H9 (cell line): ENCODE measurements around the gene AMOTL1. TPM values are rescaled to one million over a fixed set of nuclear protein-coding genes. Genes with fewer than 3 reads are reported as not detected.

Experiments used
- DNase-seq: peaks from one replicate; pipeline ENCODE4 v3.0.0-alpha.2; 2017
- H2AFZ ChIP-seq: one replicate; pipeline ENCODE4 v1.6.1; 2013; ENCODE audit warnings: mild to moderate bottlenecking, low read length, control low read depth, moderate library complexity
- H2AK5ac ChIP-seq: 2 replicates; pipeline ENCODE4 v1.6.1; 2013; ENCODE audit warnings: low read length, control low read depth, mixed read lengths; ENCODE audit not compliant: insufficient read length
- H2BK120ac ChIP-seq: one replicate; pipeline ENCODE4 v1.6.1; 2013; ENCODE audit warnings: low read depth, mild to moderate bottlenecking, low read length, control low read depth, inconsistent platforms; ENCODE audit not compliant: poor library complexity, severe bottlenecking
- H2BK12ac ChIP-seq: 2 replicates; pipeline ENCODE4 v1.6.1; 2013; ENCODE audit warnings: low read length, control low read depth, mixed read lengths, low read depth; ENCODE audit not compliant: insufficient read length
- H2BK15ac ChIP-seq: 2 replicates; pipeline ENCODE4 v1.6.1; 2013; ENCODE audit warnings: low read depth, low read length, control low read depth
- H2BK20ac ChIP-seq: one replicate; pipeline ENCODE4 v1.6.1; 2013; ENCODE audit warnings: low read depth, mild to moderate bottlenecking, low read length, control low read depth, inconsistent platforms; ENCODE audit not compliant: poor library complexity, severe bottlenecking
- H2BK5ac ChIP-seq: 2 replicates; pipeline ENCODE4 v1.6.1; 2013; ENCODE audit warnings: low read length, control low read depth, mixed read lengths; ENCODE audit not compliant: insufficient read length
- H3K14ac ChIP-seq: 2 replicates; pipeline ENCODE4 v1.6.1; 2013; ENCODE audit warnings: low read length, control low read depth; ENCODE audit not compliant: insufficient read depth
- H3K18ac ChIP-seq: 2 replicates; pipeline ENCODE4 v1.6.1; 2013; ENCODE audit warnings: low read depth, mild to moderate bottlenecking, mixed read lengths, low read length, control low read depth; ENCODE audit not compliant: insufficient read length
- H3K23ac ChIP-seq: 2 replicates; pipeline ENCODE4 v1.6.1; 2013; ENCODE audit warnings: low read length, control low read depth, mixed read lengths, low read depth; ENCODE audit not compliant: insufficient read length
- H3K23me2 ChIP-seq: 2 replicates; pipeline ENCODE4 v1.6.1; 2013; ENCODE audit warnings: low read depth, mild to moderate bottlenecking, mixed read lengths, low read length, control low read depth; ENCODE audit not compliant: insufficient read length, poor library complexity, severe bottlenecking
- H3K27ac ChIP-seq: 2 replicates; pipeline ENCODE4 v1.5.1; 2013; ENCODE audit warnings: low read length, control low read depth, mixed read lengths, low read depth; ENCODE audit not compliant: insufficient read length
- H3K27me3 ChIP-seq: 2 replicates; pipeline ENCODE4 v1.6.1; 2013; ENCODE audit warnings: low read length, control low read depth, inconsistent platforms; ENCODE audit not compliant: insufficient read depth
- H3K4ac ChIP-seq: 2 replicates; pipeline ENCODE4 v1.6.1; 2013; ENCODE audit warnings: low read depth, mild to moderate bottlenecking, control low read depth, inconsistent platforms, low read length, moderate library complexity
- H3K4me1 ChIP-seq: 2 replicates; pipeline ENCODE4 v1.6.1; 2013; ENCODE audit warnings: low read length, control low read depth, inconsistent platforms; ENCODE audit not compliant: insufficient read depth
- H3K4me2 ChIP-seq: 2 replicates; pipeline ENCODE4 v1.6.1; 2013; ENCODE audit warnings: low read length, control low read depth, mixed read lengths; ENCODE audit not compliant: insufficient read length, insufficient read depth
- H3K56ac ChIP-seq: 2 replicates; pipeline ENCODE4 v1.6.1; 2013; ENCODE audit warnings: low read depth, mild to moderate bottlenecking, mixed read lengths, low read length, control low read depth; ENCODE audit not compliant: insufficient read length
- H3K79me1 ChIP-seq: 2 replicates; pipeline ENCODE4 v1.6.1; 2013; ENCODE audit warnings: low read depth, mild to moderate bottlenecking, moderate library complexity, low read length, control low read depth, inconsistent platforms; ENCODE audit not compliant: insufficient read depth, poor library complexity, severe bottlenecking
- H3K79me2 ChIP-seq: 2 replicates; pipeline ENCODE4 v1.6.1; 2013; ENCODE audit warnings: low read length, control low read depth, inconsistent platforms; ENCODE audit not compliant: insufficient read depth
- H3K9ac ChIP-seq: 2 replicates; pipeline ENCODE4 v1.6.1; 2013; ENCODE audit warnings: low read length, control low read depth, mixed read lengths; ENCODE audit not compliant: insufficient read length; ENCODE audit errors: extremely low read depth
- H3K9me3 ChIP-seq: one replicate; pipeline ENCODE4 v1.6.1; 2013; ENCODE audit warnings: low read depth, low read length, inconsistent platforms; ENCODE audit not compliant: control insufficient read depth
- H3T11ph ChIP-seq: one replicate; pipeline ENCODE4 v1.6.1; 2013; ENCODE audit warnings: mild to moderate bottlenecking, low read length, control low read depth, inconsistent platforms
- H4K20me1 ChIP-seq: one replicate; pipeline ENCODE4 v1.6.1; 2013; ENCODE audit not compliant: control insufficient read depth, insufficient read length, insufficient read depth
- H4K5ac ChIP-seq: 2 replicates; pipeline ENCODE4 v1.6.1; 2013; ENCODE audit warnings: low read depth, mild to moderate bottlenecking, mixed read lengths, low read length, control low read depth; ENCODE audit not compliant: insufficient read length
- H4K8ac ChIP-seq: replicated peaks from 2 replicates; pipeline ENCODE4 v1.6.1; 2013; ENCODE audit warnings: low read length, control low read depth, mixed read lengths, low read depth; ENCODE audit not compliant: insufficient read length
- H4K91ac ChIP-seq: 2 replicates; pipeline ENCODE4 v1.6.1; 2013; ENCODE audit warnings: low read depth, mild to moderate bottlenecking, moderate library complexity, mixed read lengths, low read length, control low read depth; ENCODE audit not compliant: insufficient read length
- H3K27ac Mint-ChIP-seq, 3 experiments: 2 replicates in 2 of 3; 3 replicates in 1 of 3; pipeline ENCODE4 v1.8.0; 2020 to 2021; ENCODE audit warnings: mixed read lengths in 3 of 3, mild to moderate bottlenecking in 1 of 3, moderate library complexity in 1 of 3
- H3K27me3 Mint-ChIP-seq: 2 replicates; pipeline ENCODE4 v1.8.0; 2021; ENCODE audit warnings: low read depth, mild to moderate bottlenecking, moderate library complexity, mixed read lengths
- H3K36me3 Mint-ChIP-seq, 3 experiments: 2 replicates in 2 of 3; 3 replicates in 1 of 3; pipeline ENCODE4 v1.8.0; 2020 to 2021; ENCODE audit warnings: low read depth in 3 of 3, mixed read lengths in 3 of 3; ENCODE audit not compliant: insufficient read depth in 1 of 3
- H3K4me1 Mint-ChIP-seq, 2 experiments: 2 replicates each; pipeline ENCODE4 v1.8.0; 2020; ENCODE audit warnings: mixed read lengths in 2 of 2
- H3K4me3 Mint-ChIP-seq, 2 experiments: 2 replicates in 1 of 2; 3 replicates in 1 of 2; pipeline ENCODE4 v1.8.0; 2020 to 2021; ENCODE audit warnings: mild to moderate bottlenecking in 2 of 2, mixed read lengths in 2 of 2, moderate library complexity in 1 of 2
- H3K9me3 Mint-ChIP-seq, 2 experiments: 2 replicates in 1 of 2; 3 replicates in 1 of 2; pipeline ENCODE4 v1.8.0; 2020; ENCODE audit warnings: mild to moderate bottlenecking in 2 of 2, mixed read lengths in 2 of 2, moderate library complexity in 1 of 2
- CTCF ChIP-seq: fragments of 200-600 bp; sonication (generic); conservative IDR thresholded peaks from 3 replicates; pipeline ENCODE4 v1.8.0; 2021; ENCODE audit warnings: antibody characterized with exemption, mild to moderate bottlenecking
- WGBS: extraction: QIAGEN DNeasy Blood & Tissue Kit; methylation state at CpG from one replicate; pipeline ENCODE4 v1.1.7; 2013; ENCODE audit warnings: missing lambda C conversion rate, low lambda C conversion rate, mixed read lengths; ENCODE audit not compliant: insufficient read length; ENCODE audit errors: extremely low coverage; 5-methylcytosine and 5-hydroxymethylcytosine counted together
- total RNA-seq: library from RNA; stranded (reverse); gene quantifications from 2 replicates; pipeline ENCODE4 v1.2.1, GENCODE V29; 2021

The AMOTL1 gene
- total RNA-seq, 1 experiment from 2014 or later = 18.5 TPM

GRCh38 chr11:94757037-94757735 lies 11.0 kb upstream of the AMOTL1 start:
- no peak overlapping the region for H3K27ac Mint-ChIP-seq
- H2BK15ac ChIP-seq = no peak overlapping the region
- H2BK12ac ChIP-seq = no peak overlapping the region
- H3K9ac ChIP-seq = no peak overlapping the region
- no peak overlapping the region for H2BK20ac ChIP-seq
- H3K14ac ChIP-seq = no peak overlapping the region
- H3K79me1 ChIP-seq = no peaks in the 10 kb centered on the region
- H3K79me2 ChIP-seq = no peaks in the 10 kb centered on the region
- H3K4me1 Mint-ChIP-seq = peaks cover 0 to 20% of the 10 kb centered on the region in 2 experiments; a peak in 2 of 4 replicates
- no peak overlapping the region for H4K5ac ChIP-seq
- H2BK5ac ChIP-seq = no peak overlapping the region
- H2AFZ ChIP-seq = no peak overlapping the region
- peaks cover 12% of the 10 kb centered on the region for H3K27me3 Mint-ChIP-seq
- H3K27me3 ChIP-seq = no peaks in the 10 kb centered on the region
- no peak overlapping the region for H3K23ac ChIP-seq
- no peaks in the 10 kb centered on the region for H3K9me3 Mint-ChIP-seq
- H3T11ph ChIP-seq = no peak overlapping the region
- TF ChIP-seq CTCF = no peak
- no peaks in the 10 kb centered on the region for H3K9me3 ChIP-seq
- no peak overlapping the region for H3K4ac ChIP-seq
- no peak overlapping the region for H4K91ac ChIP-seq
- no peaks in the 10 kb centered on the region for H3K23me2 ChIP-seq
- no CpG with 5 or more reads among the region's 5 CpGs for WGBS
- H3K4me2 ChIP-seq = no peak overlapping the region
- 0 out of 2 replicates have a peak, but pooled peaks cover 2% of the 10 kb centered on the region for H3K4me1 ChIP-seq
- no peak overlapping the region for H2BK120ac ChIP-seq
- H2AK5ac ChIP-seq = no peak overlapping the region
- H3K4me3 Mint-ChIP-seq = no peak overlapping the region
- H3K36me3 Mint-ChIP-seq = no peaks in the 10 kb centered on the region
- no peak overlapping the region for H3K56ac ChIP-seq
- no peak overlapping the region for H3K27ac ChIP-seq
- no peak overlapping the region for H4K8ac ChIP-seq
- no peak for DNase-seq
- no peaks in the 10 kb centered on the region for H4K20me1 ChIP-seq
- no peak overlapping the region for H3K18ac ChIP-seq
